GM18867 (cell line): ENCODE measurements around the gene ELMO1.

Experiments used
- ATAC-seq: cut with Tn5 transposase; IDR thresholded peaks from one replicate; pipeline ENCODE4 v1.9.1; 2021; ENCODE audit warnings: mild to moderate bottlenecking, moderate library complexity; ENCODE audit not compliant: unreplicated experiment

The ELMO1 gene

GRCh38 chr7:37081436-37081835 lies 367.2 kb downstream of the ELMO1 start:
- no peak for ATAC-seq

- no peak for ATAC-seq
These were observed 369.2 kb downstream of the ELMO1 start for GRCh38 chr7:37079420-37079819.

- no peak for ATAC-seq
These were observed 372.0 kb downstream of the ELMO1 start for GRCh38 chr7:37076668-37077067.

GRCh38 chr7:37074370-37074769 lies 374.3 kb downstream of the ELMO1 start:
- no peak for ATAC-seq

- no peak for ATAC-seq
These were observed 377.5 kb downstream of the ELMO1 start for GRCh38 chr7:37071124-37071523.

GRCh38 chr7:37070471-37070870 lies 378.2 kb downstream of the ELMO1 start:
- ATAC-seq = no peak

GRCh38 chr7:37070031-37070430 lies 378.6 kb downstream of the ELMO1 start:
- no peak for ATAC-seq

GRCh38 chr7:37069336-37069735 lies 379.3 kb downstream of the ELMO1 start:
- no peak for ATAC-seq

GRCh38 chr7:37068902-37069301 lies 379.8 kb downstream of the ELMO1 start:
- no peak for ATAC-seq

GRCh38 chr7:37068038-37068437 lies 380.6 kb downstream of the ELMO1 start:
- no peak for ATAC-seq

GRCh38 chr7:37065779-37066271 lies 382.8 kb downstream of the ELMO1 start:
- peak; percentile 52 for ATAC-seq

GRCh38 chr7:37062560-37062859 lies 386.2 kb downstream of the ELMO1 start:
- ATAC-seq = no peak

GRCh38 chr7:37061849-37062559 lies 386.7 kb downstream of the ELMO1 start:
- no peak for ATAC-seq

- no peak for ATAC-seq
These were observed 392.3 kb downstream of the ELMO1 start for GRCh38 chr7:37056234-37056912.

- no peak for ATAC-seq
These were observed 393.9 kb downstream of the ELMO1 start for GRCh38 chr7:37054624-37055241.

- ATAC-seq = no peak
These were observed 396.0 kb downstream of the ELMO1 start for GRCh38 chr7:37052705-37053104.

GRCh38 chr7:37050801-37051200 lies 397.9 kb downstream of the ELMO1 start:
- no peak for ATAC-seq

- no peak for ATAC-seq
These were observed 400.0 kb downstream of the ELMO1 start for GRCh38 chr7:37048674-37049073.

- ATAC-seq = no peak
These were observed 401.4 kb downstream of the ELMO1 start for GRCh38 chr7:37047260-37047659.

GRCh38 chr7:37046531-37047079 lies 402.1 kb downstream of the ELMO1 start:
- no peak for ATAC-seq

- ATAC-seq = no peak
These were observed 402.9 kb downstream of the ELMO1 start for GRCh38 chr7:37045681-37046179.

GRCh38 chr7:37041461-37041860 lies 407.2 kb downstream of the ELMO1 start:
- no peak for ATAC-seq
